Liver (tissue), 9 donors: Measurements from ENCODE around the gene ABCC5. TPM values are rescaled to one million over a fixed set of nuclear protein-coding genes. Genes with fewer than 3 reads are reported as not detected.

ENCODE experiments used
- DNase-seq: peaks from one replicate; pipeline ENCODE4 v3.0.0-alpha.2; 2017; ENCODE audit warnings: low spot score
- H3K27ac ChIP-seq, 2 donors: one replicate each; pipeline ENCODE4 v1.7.0; 2013; ENCODE audit warnings: inconsistent platforms in 2 of 2, low read length in 2 of 2, control low read depth in 1 of 2, low read depth in 1 of 2, mild to moderate bottlenecking in 1 of 2
- H3K27me3 ChIP-seq, 4 donors: one replicate each; pipeline versions ENCODE4 v1.6.1 to v1.7.0; 2013; ENCODE audit warnings: low read length in 3 of 4, inconsistent platforms in 1 of 4, mild to moderate bottlenecking in 1 of 4, moderate library complexity in 1 of 4; ENCODE audit not compliant: control insufficient read depth in 4 of 4, insufficient read depth in 4 of 4
- H3K36me3 ChIP-seq, 4 donors: one replicate each; pipeline versions ENCODE4 v1.6.1 to v1.7.0; 2013; ENCODE audit warnings: low read length in 3 of 4, mild to moderate bottlenecking in 3 of 4, low read depth in 1 of 4, moderate library complexity in 1 of 4; ENCODE audit not compliant: control insufficient read depth in 4 of 4, insufficient read depth in 3 of 4
- H3K4me1 ChIP-seq, 4 donors: one replicate each; pipeline versions ENCODE4 v1.6.1 to v1.7.0; 2013; ENCODE audit warnings: low read length in 3 of 4, mild to moderate bottlenecking in 3 of 4, moderate library complexity in 1 of 4; ENCODE audit not compliant: control insufficient read depth in 4 of 4, insufficient read depth in 4 of 4
- H3K4me3 ChIP-seq, 3 donors: one replicate each; pipeline versions ENCODE4 v1.6.1 to v1.7.0; 2013; ENCODE audit warnings: low read length in 3 of 3, control low read depth in 1 of 3, low read depth in 1 of 3, mild to moderate bottlenecking in 1 of 3
- H3K9ac ChIP-seq, 2 donors: one replicate each; pipeline ENCODE4 v1.7.0; 2013; ENCODE audit warnings: low read length in 2 of 2, mild to moderate bottlenecking in 2 of 2, moderate library complexity in 2 of 2, control low read depth in 1 of 2, low read depth in 1 of 2
- H3K9me3 ChIP-seq, 4 donors: one replicate each; pipeline versions ENCODE4 v1.6.1 to v1.7.0; 2013; ENCODE audit warnings: low read length in 3 of 4; ENCODE audit not compliant: control insufficient read depth in 4 of 4
- EGR1 ChIP-seq, 2 donors: IDR thresholded peaks; 2 replicates each; pipeline ENCODE4 v1.6.1; 2016 to 2018; ENCODE audit warnings: antibody characterized with exemption in 2 of 2, low read depth in 2 of 2
- FOXA1 ChIP-seq: IDR thresholded peaks from 2 replicates; pipeline ENCODE4 v1.6.1; 2016; ENCODE audit warnings: antibody characterized with exemption
- FOXA2 ChIP-seq: IDR thresholded peaks from 2 replicates; pipeline ENCODE4 v1.6.1; 2016; ENCODE audit warnings: antibody characterized with exemption
- GABPA ChIP-seq, 2 donors: IDR thresholded peaks in 1 of 2; conservative IDR thresholded peaks in 1 of 2; 2 replicates each; pipeline ENCODE4 v1.6.1; 2016; ENCODE audit warnings: antibody characterized with exemption in 2 of 2, mild to moderate bottlenecking in 1 of 2, moderate library complexity in 1 of 2
- HNF4A ChIP-seq, 2 donors: conservative IDR thresholded peaks; 2 replicates each; pipeline ENCODE4 v1.6.1; 2016; ENCODE audit warnings: antibody characterized with exemption in 2 of 2, mild to moderate bottlenecking in 2 of 2
- HNF4G ChIP-seq: IDR thresholded peaks from 2 replicates; pipeline ENCODE4 v1.6.1; 2016; ENCODE audit warnings: antibody characterized with exemption
- JUND ChIP-seq, 2 donors: IDR thresholded peaks; 2 replicates each; pipeline ENCODE4 v1.6.1; 2016; ENCODE audit warnings: antibody characterized with exemption in 2 of 2
- NR2F2 ChIP-seq: IDR thresholded peaks from 2 replicates; pipeline ENCODE4 v1.6.1; 2016; ENCODE audit warnings: antibody characterized with exemption
- RAD21 ChIP-seq, 2 donors: IDR thresholded peaks; 2 replicates each; pipeline ENCODE4 v1.6.1; 2016; ENCODE audit warnings: antibody characterized with exemption in 2 of 2, mild to moderate bottlenecking in 2 of 2
- RXRA ChIP-seq, 2 donors: IDR thresholded peaks; 2 replicates each; pipeline ENCODE4 v1.6.1; 2017 to 2018; ENCODE audit warnings: antibody characterized with exemption in 2 of 2, mild to moderate bottlenecking in 1 of 2
- SP1 ChIP-seq: IDR thresholded peaks from 2 replicates; pipeline ENCODE4 v1.6.1; 2018; ENCODE audit warnings: antibody characterized with exemption, mild to moderate bottlenecking
- TAF1 ChIP-seq: conservative IDR thresholded peaks from 2 replicates; pipeline ENCODE4 v1.6.1; 2016; ENCODE audit warnings: antibody characterized with exemption, mild to moderate bottlenecking
- YY1 ChIP-seq: IDR thresholded peaks from 2 replicates; pipeline ENCODE4 v1.6.1; 2016; ENCODE audit warnings: antibody characterized with exemption, mild to moderate bottlenecking
- whole genome bisulfite sequencing: extraction: QIAGEN DNeasy Blood & Tissue Kit; methylation state at CpG from one replicate; pipeline ENCODE4 v1.1.7; 2013; 5-methylcytosine and 5-hydroxymethylcytosine counted together
- polyA plus RNA-seq, 2 donors: library from polyadenylated mRNA; stranded (reverse) in 1 of 2; unstranded in 1 of 2; fragments of 200-250 nt in 1 of 2; fragments of >200 nt in 1 of 2; fragmentation: Nextera tagmentation in 1 of 2; extraction: Ambion mirVana in 1 of 2; gene quantifications; one replicate each; pipeline versions ENCODE4 v1.2.1 to v1.2.3, GENCODE V29; 2013 to 2015
- total RNA-seq, 2 donors: library from RNA; depleted of rRNA; stranded (reverse); fragments of >200 nt; gene quantifications; one replicate each; pipeline ENCODE4 v1.2.3, GENCODE V29; 2014
- TF ChIP-seq, protein P1 (sequence below): IDR thresholded peaks from 2 replicates; pipeline ENCODE4 v1.6.1; 2016; ENCODE audit warnings: antibody characterized with exemption
- TF ChIP-seq, protein P2 (sequence below): fragments of 150-350 bp; IDR thresholded peaks from 2 replicates; pipeline ENCODE4 v1.5.1; 2017; ENCODE audit warnings: improper control_type of control experiment, low read depth, low read length; ENCODE audit not compliant: missing input control
- TF ChIP-seq, protein P3 (sequence below): IDR thresholded peaks from 2 replicates; pipeline ENCODE4 v1.6.1; 2016; ENCODE audit warnings: antibody characterized with exemption
- donor health status: healthy.
- donor health status: healthy.
- donor health status: healthy.
- donor health status: healthy.
- donor health status: healthy.

ABCC5 gene
- total and polyA plus RNA-seq, 4 donors: 2.8 to 35.7 (median 8.1) TPM

- no peak overlapping the region for H3K9ac ChIP-seq
- peaks cover 0 to 4% (median 0%) of the 10 kb centered on the region in 4 donors for H3K4me1 ChIP-seq
- no peak for DNase-seq
- H3K27me3 ChIP-seq: no peaks in the 10 kb centered on the region
- H3K36me3 ChIP-seq: no peaks in the 10 kb centered on the region
- no peak overlapping the region for H3K27ac ChIP-seq
- 80% methylated on average over 3 of the region's 3 CpGs for WGBS
- H3K4me3 ChIP-seq: no peak overlapping the region
- TF ChIP-seq HNF4G (no peak), YY1 (no peak), SP1 (no peak), JUND (IDR thresholded peaks at IDR 0.05) (no peak), GABPA (IDR thresholded peaks at IDR 0.05 in 1 of 2, conservative IDR thresholded peaks at IDR 0.05 in 1 of 2) (no peak), EGR1 (IDR thresholded peaks at IDR 0.05; ENCODE audit: low read depth in 2 of 2) (no peak), RXRA (IDR thresholded peaks at IDR 0.05) (no peak), NR2F2 (no peak)
- TF ChIP-seq, protein P1, sequence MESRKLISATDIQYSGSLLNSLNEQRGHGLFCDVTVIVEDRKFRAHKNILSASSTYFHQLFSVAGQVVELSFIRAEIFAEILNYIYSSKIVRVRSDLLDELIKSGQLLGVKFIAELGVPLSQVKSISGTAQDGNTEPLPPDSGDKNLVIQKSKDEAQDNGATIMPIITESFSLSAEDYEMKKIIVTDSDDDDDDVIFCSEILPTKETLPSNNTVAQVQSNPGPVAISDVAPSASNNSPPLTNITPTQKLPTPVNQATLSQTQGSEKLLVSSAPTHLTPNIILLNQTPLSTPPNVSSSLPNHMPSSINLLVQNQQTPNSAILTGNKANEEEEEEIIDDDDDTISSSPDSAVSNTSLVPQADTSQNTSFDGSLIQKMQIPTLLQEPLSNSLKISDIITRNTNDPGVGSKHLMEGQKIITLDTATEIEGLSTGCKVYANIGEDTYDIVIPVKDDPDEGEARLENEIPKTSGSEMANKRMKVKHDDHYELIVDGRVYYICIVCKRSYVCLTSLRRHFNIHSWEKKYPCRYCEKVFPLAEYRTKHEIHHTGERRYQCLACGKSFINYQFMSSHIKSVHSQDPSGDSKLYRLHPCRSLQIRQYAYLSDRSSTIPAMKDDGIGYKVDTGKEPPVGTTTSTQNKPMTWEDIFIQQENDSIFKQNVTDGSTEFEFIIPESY: no peak
- TF ChIP-seq, protein P2, sequence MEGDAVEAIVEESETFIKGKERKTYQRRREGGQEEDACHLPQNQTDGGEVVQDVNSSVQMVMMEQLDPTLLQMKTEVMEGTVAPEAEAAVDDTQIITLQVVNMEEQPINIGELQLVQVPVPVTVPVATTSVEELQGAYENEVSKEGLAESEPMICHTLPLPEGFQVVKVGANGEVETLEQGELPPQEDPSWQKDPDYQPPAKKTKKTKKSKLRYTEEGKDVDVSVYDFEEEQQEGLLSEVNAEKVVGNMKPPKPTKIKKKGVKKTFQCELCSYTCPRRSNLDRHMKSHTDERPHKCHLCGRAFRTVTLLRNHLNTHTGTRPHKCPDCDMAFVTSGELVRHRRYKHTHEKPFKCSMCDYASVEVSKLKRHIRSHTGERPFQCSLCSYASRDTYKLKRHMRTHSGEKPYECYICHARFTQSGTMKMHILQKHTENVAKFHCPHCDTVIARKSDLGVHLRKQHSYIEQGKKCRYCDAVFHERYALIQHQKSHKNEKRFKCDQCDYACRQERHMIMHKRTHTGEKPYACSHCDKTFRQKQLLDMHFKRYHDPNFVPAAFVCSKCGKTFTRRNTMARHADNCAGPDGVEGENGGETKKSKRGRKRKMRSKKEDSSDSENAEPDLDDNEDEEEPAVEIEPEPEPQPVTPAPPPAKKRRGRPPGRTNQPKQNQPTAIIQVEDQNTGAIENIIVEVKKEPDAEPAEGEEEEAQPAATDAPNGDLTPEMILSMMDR: no peak
- H3K9me3 ChIP-seq: no peaks in the 10 kb centered on the region
Measured at GRCh38 chr3:183896184-183896583, 121.5 kb downstream of the ABCC5 start.

DNA sequence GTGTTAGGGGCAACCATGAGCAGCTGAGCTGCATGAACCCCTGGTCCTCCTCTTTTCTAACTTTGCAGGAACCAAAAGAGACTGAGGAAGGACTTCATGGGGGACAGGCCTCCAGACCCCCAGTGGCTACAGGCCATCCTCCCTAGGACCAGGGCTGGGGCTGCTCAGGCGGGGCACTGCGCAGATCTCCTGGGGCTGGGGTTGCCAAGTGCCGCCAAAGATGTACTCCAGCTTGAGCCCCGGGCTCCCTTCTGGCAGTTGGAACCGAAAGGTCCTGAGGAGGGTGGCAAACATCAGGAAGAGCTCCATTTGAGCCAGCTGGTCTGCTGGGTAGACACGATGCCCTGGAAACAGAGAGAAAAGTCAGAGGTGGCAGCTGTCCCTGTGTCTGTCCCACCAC lies 121.9 kb downstream of the ABCC5 start:
- H3K9me3 ChIP-seq: no peaks in the 10 kb centered on the region
- H3K4me1 ChIP-seq: peaks cover 0 to 4% (median 0%) of the 10 kb centered on the region in 4 donors
- 82% methylated on average over 6 of the region's 6 CpGs for WGBS
- H3K36me3 ChIP-seq: no peaks in the 10 kb centered on the region
- no peak overlapping the region for H3K9ac ChIP-seq
- TF ChIP-seq FOXA1: no peak
- no peaks in the 10 kb centered on the region for H3K27me3 ChIP-seq
- H3K27ac ChIP-seq: no peak overlapping the region
- DNase-seq: no peak
- no peak overlapping the region for H3K4me3 ChIP-seq

DNA sequence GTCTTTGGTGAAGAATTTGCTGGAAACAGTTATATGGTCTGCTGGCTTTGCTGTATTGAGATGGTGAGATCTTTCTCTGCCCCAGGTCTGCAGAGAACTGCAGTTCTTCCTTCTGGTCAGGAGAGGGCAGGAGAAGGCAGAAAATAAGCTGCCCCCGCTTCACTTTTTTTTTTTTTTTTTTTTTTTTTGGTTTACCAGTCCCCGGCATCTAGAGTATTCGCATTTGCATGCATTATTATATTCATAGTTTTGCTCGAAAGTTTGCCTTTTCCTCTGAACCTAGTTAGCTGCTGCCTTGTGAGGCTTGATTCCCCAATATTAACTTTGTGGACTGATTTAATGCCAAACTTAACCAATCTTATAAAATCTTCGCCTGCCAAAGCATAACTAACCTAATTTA lies 122.4 kb downstream of the ABCC5 start:
- 18% methylated on average over 5 of the region's 5 CpGs for WGBS
- H3K27me3 ChIP-seq: no peaks in the 10 kb centered on the region
- no peak overlapping the region for H3K27ac ChIP-seq
- H3K36me3 ChIP-seq: no peaks in the 10 kb centered on the region
- H3K4me3 ChIP-seq: no peak overlapping the region
- H3K9ac ChIP-seq: no peak overlapping the region
- TF ChIP-seq JUND (IDR thresholded peaks at IDR 0.05) (no peak), GABPA (IDR thresholded peaks at IDR 0.05 in 1 of 2, conservative IDR thresholded peaks at IDR 0.05 in 1 of 2) (no peak), TAF1 (no peak), RXRA (IDR thresholded peaks at IDR 0.05) (no peak), HNF4G (no peak), FOXA1 (no peak), SP1 (no peak), NR2F2 (no peak), EGR1 (IDR thresholded peaks at IDR 0.05; ENCODE audit: low read depth in 2 of 2) (no peak), HNF4A (conservative IDR thresholded peaks at IDR 0.05) (no peak), RAD21 (IDR thresholded peaks at IDR 0.05) (peak; percentile 87 to 91), FOXA2 (no peak), YY1 (no peak)
- TF ChIP-seq, protein P2: peak; percentile 92
- TF ChIP-seq, protein P3, sequence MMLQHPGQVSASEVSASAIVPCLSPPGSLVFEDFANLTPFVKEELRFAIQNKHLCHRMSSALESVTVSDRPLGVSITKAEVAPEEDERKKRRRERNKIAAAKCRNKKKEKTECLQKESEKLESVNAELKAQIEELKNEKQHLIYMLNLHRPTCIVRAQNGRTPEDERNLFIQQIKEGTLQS: no peak
- TF ChIP-seq, protein P1: no peak
- peaks cover 0 to 4% (median 0%) of the 10 kb centered on the region in 4 donors for H3K4me1 ChIP-seq
- DNase-seq: no peak
- H3K9me3 ChIP-seq: no peaks in the 10 kb centered on the region
